ENCODE results near the gene ZNF221. TPM values are rescaled to one million over a fixed set of nuclear protein-coding genes. Genes with fewer than 3 reads are reported as not detected.
"Not testable (repeated sequence)": the region's sequence is repeated elsewhere in the genome, so short reads cannot be mapped to it uniquely, and the experiment has no call there.

The ZNF221 gene
- 4.3 TPM for total RNA-seq
- long read RNA-seq, partial matches to known transcripts = 0 of 2 reads
- long read RNA-seq, other reads (novel, unspliced or antisense) = 0 of 2 reads

- intact Hi-C loops (cut with micrococcal nuclease) = no loop called here
- peak; percentile 100 for ATAC-seq
- DNase-seq = peak; percentile 89
These were observed at the start of gene ZNF221 for GRCh38 chr19:43950834-43951645. Gene ZNF221, plus strand, starts transcription at chr19:43951228. Its CDS starts 11,499 bp downstream, at chr19:43962727.

DNA sequence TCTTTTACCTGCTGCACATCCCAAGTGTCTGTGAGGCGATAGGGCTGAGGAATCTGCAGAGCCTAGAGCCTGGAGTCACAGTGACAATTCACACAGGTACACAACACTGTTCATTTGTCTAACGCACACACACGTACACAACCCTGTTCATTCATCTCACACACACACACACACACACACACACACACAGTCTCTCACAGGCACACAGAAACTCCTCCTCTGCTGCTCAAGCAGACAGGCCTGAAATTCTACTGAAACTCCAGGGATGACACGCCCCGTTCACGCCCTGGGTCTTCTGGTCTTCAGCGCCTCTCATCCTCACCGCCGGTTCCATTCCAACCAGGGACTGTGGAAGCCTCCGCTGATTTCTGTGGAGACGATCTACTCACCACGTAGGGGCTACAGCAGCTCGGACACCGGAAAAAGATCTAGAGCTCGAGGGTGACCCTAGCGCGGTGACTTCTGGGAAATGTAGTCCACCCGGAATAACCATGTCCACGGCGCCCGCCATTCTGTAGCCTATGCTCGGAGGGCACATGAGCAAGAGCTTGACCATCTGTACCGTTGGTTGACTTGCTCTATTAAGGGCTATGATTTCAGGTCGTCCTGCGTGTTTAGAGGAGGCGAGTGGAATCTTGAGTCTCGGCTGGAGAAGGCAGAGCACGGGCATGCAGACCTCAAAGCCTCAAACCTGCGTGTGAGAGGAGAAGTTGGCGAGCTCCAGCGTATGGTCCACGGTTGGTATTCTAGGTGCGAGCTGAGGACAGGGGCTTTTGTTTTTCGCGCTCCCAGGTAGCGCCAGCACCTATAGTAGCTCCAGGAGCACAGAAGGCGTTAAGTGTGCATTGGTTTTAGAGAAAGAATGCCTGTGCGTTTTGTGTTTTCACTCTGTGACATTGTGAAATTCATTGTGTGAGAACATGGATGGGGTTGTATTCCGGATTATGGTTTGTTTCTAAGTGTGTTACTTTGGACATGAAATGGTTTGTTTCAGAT is 49.3 kb upstream of the ZNF221 start:
- intact Hi-C loops (cut with micrococcal nuclease) = no loop called here
- peak; percentile 84 for DNase-seq
- ATAC-seq = peak; percentile 100

- ATAC-seq (no peak), DNase-seq (no peak)
- intact Hi-C loops (cut with micrococcal nuclease) = no loop called here
These were observed 48.6 kb upstream of the ZNF221 start for GRCh38 chr19:43902399-43902798.

- no peak for ATAC-seq
- DNase-seq = no peak
- intact Hi-C loops (cut with micrococcal nuclease) = no loop called here
These were observed 45.1 kb upstream of the ZNF221 start for GRCh38 chr19:43905897-43906296.

DNA sequence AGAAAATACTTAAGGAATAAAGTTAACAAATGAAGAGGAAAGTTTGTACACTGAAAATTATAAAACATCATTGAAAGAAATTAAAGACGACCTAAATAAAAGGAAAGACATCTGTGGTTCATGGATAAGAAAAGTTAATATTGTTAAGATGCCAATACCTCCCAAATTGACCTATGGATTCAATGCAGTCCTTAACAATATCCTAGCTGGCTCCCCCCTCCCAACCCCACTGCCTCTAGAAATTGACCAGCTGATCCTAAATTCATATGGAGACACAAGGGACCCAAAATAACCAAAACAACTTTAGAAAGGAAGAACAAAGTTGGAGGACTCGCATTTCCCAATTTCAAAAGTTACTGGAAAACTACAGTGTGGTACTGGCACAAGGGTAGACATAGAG is 44.3 kb upstream of the ZNF221 start:
- intact Hi-C loops (cut with micrococcal nuclease) = no loop called here
- DNase-seq (no peak), ATAC-seq (no peak)

- DNase-seq = no peak
- intact Hi-C loops (cut with micrococcal nuclease) = no loop called here
- ATAC-seq = no peak
These were observed 42.4 kb upstream of the ZNF221 start for GRCh38 chr19:43908659-43909058.

DNA sequence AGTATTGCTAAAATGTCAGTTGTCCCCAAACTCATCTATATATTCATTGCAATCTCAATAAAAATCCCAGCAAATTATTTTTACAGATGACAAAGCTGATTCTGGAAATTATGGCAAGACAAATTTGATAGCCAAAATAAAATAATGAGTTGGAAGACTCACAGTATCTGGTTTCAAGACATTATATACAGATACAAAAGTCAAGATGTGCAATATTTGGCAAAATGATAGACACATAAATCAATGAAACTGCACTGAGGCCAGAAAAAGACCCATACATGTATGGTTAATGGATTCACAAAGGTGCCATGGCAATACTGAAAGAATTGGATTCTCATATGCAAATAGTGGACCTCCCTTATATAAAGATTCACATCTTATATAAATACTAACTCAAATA is 40.1 kb upstream of the ZNF221 start:
- intact Hi-C loops (cut with micrococcal nuclease) = no loop called here
- DNase-seq = no peak
- no peak for ATAC-seq

GRCh38 chr19:43913383-43913782 is 37.6 kb upstream of the ZNF221 start:
- ATAC-seq (no peak), DNase-seq (no peak)
- intact Hi-C loops (cut with micrococcal nuclease) = no loop called here

- DNase-seq (no peak), ATAC-seq (no peak)
- intact Hi-C loops (cut with micrococcal nuclease) = no loop called here
These were observed 37.0 kb upstream of the ZNF221 start for GRCh38 chr19:43914051-43914450.

DNA sequence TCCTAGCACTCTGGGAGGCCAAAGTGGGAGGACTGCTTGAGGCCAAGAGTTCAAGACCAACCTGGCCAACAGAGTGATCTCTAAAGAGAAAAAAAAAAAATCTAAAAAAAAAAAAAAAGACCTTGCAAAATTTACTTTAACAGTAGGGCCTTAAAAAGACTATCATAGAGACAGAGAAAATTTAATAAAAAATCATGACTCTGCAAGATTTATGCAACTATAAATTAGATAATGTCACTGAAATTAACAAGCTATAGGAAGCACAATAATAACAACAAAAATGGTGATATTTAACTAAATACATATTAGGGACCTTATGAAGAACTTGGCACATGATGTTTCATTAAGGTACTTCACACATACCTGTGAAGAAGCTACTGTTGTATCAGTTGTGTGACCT is 27.2 kb upstream of the ZNF221 start:
- DNase-seq (no peak), ATAC-seq (no peak)
- intact Hi-C loops (cut with micrococcal nuclease) = no loop called here

DNA sequence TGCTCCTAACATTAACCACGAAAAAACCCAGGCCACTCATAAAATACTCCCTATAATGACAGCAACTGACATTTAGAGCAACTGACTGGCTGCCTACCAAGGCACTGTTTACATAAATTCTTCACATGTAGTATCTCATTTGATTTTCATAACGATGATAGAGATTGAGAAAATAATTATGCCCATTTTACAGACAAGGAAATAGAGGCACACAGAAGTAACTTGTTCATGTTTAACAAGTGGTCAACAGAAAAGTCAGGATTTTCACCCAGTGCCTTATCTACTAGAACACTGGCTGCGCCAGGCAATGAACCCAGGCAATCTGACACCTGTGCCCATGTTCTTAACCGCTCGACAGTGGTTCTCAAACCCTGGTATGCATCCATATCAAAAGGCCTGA is 22.2 kb upstream of the ZNF221 start:
- ATAC-seq = no peak
- DNase-seq = no peak
- intact Hi-C loops (cut with micrococcal nuclease) = no loop called here

- DNase-seq (no peak), ATAC-seq (no peak)
- intact Hi-C loops (cut with micrococcal nuclease) = no loop called here
These were observed 16.7 kb upstream of the ZNF221 start for GRCh38 chr19:43934055-43934984.

GRCh38 chr19:43934985-43935708 is 15.9 kb upstream of the ZNF221 start, which contains the start of gene ZNF45:
Gene ZNF45, minus strand, starts transcription at chr19:43935282. Its CDS starts 13,097 bp downstream, at chr19:43922185.
- intact Hi-C loops (cut with micrococcal nuclease) = no loop called here
- peak; percentile 99 for ATAC-seq
- peak; percentile 90 for DNase-seq

DNA sequence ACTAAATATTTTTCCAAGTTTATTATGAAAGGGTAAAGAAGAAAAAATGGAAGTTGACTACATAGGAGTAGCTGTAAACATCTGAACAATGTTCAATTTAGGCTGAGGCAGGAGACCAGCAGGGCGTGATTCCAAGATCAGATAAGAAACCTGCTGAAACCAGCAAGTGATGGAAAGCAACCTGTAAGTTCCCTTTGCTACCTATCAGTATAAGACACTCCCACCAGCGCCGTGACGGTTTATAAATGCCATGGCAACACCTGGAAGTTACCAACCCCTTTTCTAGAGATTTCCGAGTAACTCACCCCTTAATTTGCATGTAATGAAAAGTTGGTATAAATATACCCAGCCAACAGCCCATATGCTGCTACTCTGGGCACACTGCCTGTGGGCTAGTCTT is 14.8 kb upstream of the ZNF221 start:
- intact Hi-C loops (cut with micrococcal nuclease) = no loop called here
- DNase-seq (no peak), ATAC-seq (no peak)

- intact Hi-C loops (cut with micrococcal nuclease) = no loop called here
- no peak for ATAC-seq
- no peak for DNase-seq
These were observed 11.3 kb upstream of the ZNF221 start for GRCh38 chr19:43939557-43940260.

GRCh38 chr19:43940719-43941118 is 10.3 kb upstream of the ZNF221 start:
- intact Hi-C loops (cut with micrococcal nuclease) = no loop called here
- DNase-seq = no peak
- no peak for ATAC-seq

- ATAC-seq (no peak), DNase-seq (no peak)
- intact Hi-C loops (cut with micrococcal nuclease) = no loop called here
These were observed 9.8 kb upstream of the ZNF221 start for GRCh38 chr19:43941209-43941608.

GRCh38 chr19:43947412-43947811 is 3.6 kb upstream of the ZNF221 start:
- not testable (repeated sequence) for DNase-seq, ATAC-seq

More at GRCh38 chr19:43947412-43947811, 3.6 kb upstream of the ZNF221 start:
- intact Hi-C loops (cut with micrococcal nuclease) = not testable (repeated sequence)

All from left ventricle myocardium superior (tissue), 1 donor.